ENCODE measurements around the gene NFIC.

The NFIC gene

GRCh38 chr19:3467437-3468198 is 101.2 kb downstream of the NFIC start:
- no peak for DNase-seq (ENCODE audit: low read depth, low spot score)

- DNase-seq (ENCODE audit: low read depth, low spot score) = no peak
Observed at GRCh38 chr19:3468211-3468610, 101.8 kb downstream of the NFIC start.

- DNase-seq (ENCODE audit: low read depth, low spot score) = no peak
Observed at GRCh38 chr19:3469638-3470499, 103.5 kb downstream of the NFIC start.

- no peak for DNase-seq (ENCODE audit: low read depth, low spot score)
Observed at GRCh38 chr19:3470500-3471128, 104.2 kb downstream of the NFIC start.

- no peak for DNase-seq (ENCODE audit: low read depth, low spot score)
Observed at GRCh38 chr19:3471954-3472655, 105.7 kb downstream of the NFIC start.

- no peak for DNase-seq (ENCODE audit: low read depth, low spot score)
Observed at GRCh38 chr19:3474010-3474409, 107.6 kb downstream of the NFIC start.

- no peak for DNase-seq (ENCODE audit: low read depth, low spot score)
Observed at GRCh38 chr19:3474614-3475013, 108.2 kb downstream of the NFIC start.

- no peak for DNase-seq (ENCODE audit: low read depth, low spot score)
Observed at GRCh38 chr19:3475449-3475848, 109.1 kb downstream of the NFIC start.

- no peak for DNase-seq (ENCODE audit: low read depth, low spot score)
Observed at GRCh38 chr19:3476830-3477229, 110.4 kb downstream of the NFIC start.

GRCh38 chr19:3477506-3477905 is 111.1 kb downstream of the NFIC start:
- DNase-seq (ENCODE audit: low read depth, low spot score) = no peak

- DNase-seq (ENCODE audit: low read depth, low spot score) = no peak
Observed at GRCh38 chr19:3477951-3478350, 111.6 kb downstream of the NFIC start.

- no peak for DNase-seq (ENCODE audit: low read depth, low spot score)
Observed at GRCh38 chr19:3478409-3479176, 112.2 kb downstream of the NFIC start.

GRCh38 chr19:3479177-3479833 is 112.9 kb downstream of the NFIC start:
- DNase-seq (ENCODE audit: low read depth, low spot score) = no peak

GRCh38 chr19:3479834-3480215 is 113.4 kb downstream of the NFIC start:
- no peak for DNase-seq (ENCODE audit: low read depth, low spot score)

GRCh38 chr19:3480383-3481091 is 114.2 kb downstream of the NFIC start, which contains the start of gene SMIM24:
Gene SMIM24 (minus strand): TSS chr19:3480525. CDS start chr19:3480463, 62 bp downstream.
- no peak for DNase-seq (ENCODE audit: low read depth, low spot score)

GRCh38 chr19:3481241-3482090 is 115.1 kb downstream of the NFIC start:
- no peak for DNase-seq (ENCODE audit: low read depth, low spot score)

- DNase-seq (ENCODE audit: low read depth, low spot score) = no peak
Observed at GRCh38 chr19:3482507-3483225, 116.3 kb downstream of the NFIC start.

GRCh38 chr19:3483226-3483628 is 116.8 kb downstream of the NFIC start, which contains the start of gene SMIM44:
Gene SMIM44 (minus strand): TSS chr19:3483441. CDS start chr19:3483403, 38 bp downstream.
- DNase-seq (ENCODE audit: low read depth, low spot score) = no peak

Measured in smooth muscle cell of the brain vasculature (primary cell).